Astrocyte of the spinal cord (primary cell): ENCODE measurements around the gene BAZ2B.
"Not testable (repeated sequence)": the region's sequence is repeated elsewhere in the genome, so short reads cannot be mapped to it uniquely, and the experiment has no call there.

Experiments
- DNase-seq: peaks from one replicate; pipeline ENCODE4 v3.0.0; 2011; ENCODE audit warnings: low read depth, low spot score
- H3K4me3 ChIP-seq: 2 replicates; pipeline ENCODE4 v1.5.1; 2011; ENCODE audit warnings: low read depth, mild to moderate bottlenecking, low read length, moderate library complexity
- in situ Hi-C: cut with HindIII; loops from 2 replicates; pipeline ENCODE4 v1.10.0; 2017; ENCODE audit warnings: low sequenced_read_pairs
- TF ChIP-seq, protein P1 (sequence below): IDR thresholded peaks from 2 replicates; pipeline ENCODE4 v1.5.1; 2012; ENCODE audit warnings: low read depth, mild to moderate bottlenecking, low read length, inconsistent platforms

Gene BAZ2B

GRCh38 chr2:159546716-159547430 lies 69.5 kb downstream of the BAZ2B start:
- no peak overlapping the region for H3K4me3 ChIP-seq
- in situ Hi-C loops, result no loop called here
- no peak for DNase-seq
- TF ChIP-seq, protein P1, sequence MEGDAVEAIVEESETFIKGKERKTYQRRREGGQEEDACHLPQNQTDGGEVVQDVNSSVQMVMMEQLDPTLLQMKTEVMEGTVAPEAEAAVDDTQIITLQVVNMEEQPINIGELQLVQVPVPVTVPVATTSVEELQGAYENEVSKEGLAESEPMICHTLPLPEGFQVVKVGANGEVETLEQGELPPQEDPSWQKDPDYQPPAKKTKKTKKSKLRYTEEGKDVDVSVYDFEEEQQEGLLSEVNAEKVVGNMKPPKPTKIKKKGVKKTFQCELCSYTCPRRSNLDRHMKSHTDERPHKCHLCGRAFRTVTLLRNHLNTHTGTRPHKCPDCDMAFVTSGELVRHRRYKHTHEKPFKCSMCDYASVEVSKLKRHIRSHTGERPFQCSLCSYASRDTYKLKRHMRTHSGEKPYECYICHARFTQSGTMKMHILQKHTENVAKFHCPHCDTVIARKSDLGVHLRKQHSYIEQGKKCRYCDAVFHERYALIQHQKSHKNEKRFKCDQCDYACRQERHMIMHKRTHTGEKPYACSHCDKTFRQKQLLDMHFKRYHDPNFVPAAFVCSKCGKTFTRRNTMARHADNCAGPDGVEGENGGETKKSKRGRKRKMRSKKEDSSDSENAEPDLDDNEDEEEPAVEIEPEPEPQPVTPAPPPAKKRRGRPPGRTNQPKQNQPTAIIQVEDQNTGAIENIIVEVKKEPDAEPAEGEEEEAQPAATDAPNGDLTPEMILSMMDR, result no peak

DNA sequence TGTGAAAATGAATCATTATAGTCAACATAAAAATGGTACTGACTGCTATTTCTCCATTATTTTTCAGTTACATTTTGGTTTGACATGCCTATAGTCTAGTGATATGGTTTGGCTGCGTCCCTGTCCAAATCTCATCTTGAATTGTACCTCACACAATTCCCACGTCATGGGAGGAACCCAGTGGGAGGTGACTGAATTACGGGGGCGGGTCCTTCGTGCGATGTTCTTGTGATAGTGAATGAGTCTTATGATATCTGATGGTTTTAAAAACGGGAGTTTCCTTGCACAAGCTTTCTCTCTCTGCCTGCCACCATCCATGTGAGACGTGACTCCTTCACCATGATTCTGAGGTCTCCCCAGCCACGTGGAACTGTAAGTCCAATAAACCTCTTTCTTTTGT lies 70.3 kb downstream of the BAZ2B start:
- TF ChIP-seq, protein P1, result no peak
- H3K4me3 ChIP-seq, result no peak overlapping the region
- no peak for DNase-seq
- in situ Hi-C loops, result no loop called here

GRCh38 chr2:159545085-159545484 lies 71.3 kb downstream of the BAZ2B start:
- DNase-seq, result no peak
- in situ Hi-C loops, result no loop called here
- TF ChIP-seq, protein P1, result no peak

DNA sequence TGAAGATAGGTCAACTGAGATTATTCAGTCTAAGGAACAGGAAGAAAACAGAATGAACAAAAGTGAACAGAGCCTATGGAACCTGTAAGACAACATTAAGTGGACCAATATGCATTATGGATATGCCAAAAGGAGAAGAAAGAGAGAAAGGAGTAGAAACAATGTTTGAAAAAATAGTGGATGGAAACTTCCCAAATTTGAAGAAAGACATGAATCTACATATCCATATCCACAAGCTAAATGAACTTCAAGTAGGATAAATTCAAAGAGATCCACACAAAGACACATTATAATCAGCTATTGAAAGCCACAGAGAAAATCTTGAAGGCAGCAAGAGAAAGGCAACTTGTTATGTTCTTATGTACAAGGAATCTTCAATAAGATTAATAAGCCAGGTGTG lies 74.2 kb downstream of the BAZ2B start:
- no peak overlapping the region for H3K4me3 ChIP-seq
- DNase-seq, result no peak
- TF ChIP-seq, protein P1, result no peak
- in situ Hi-C loops, result no loop called here

More at GRCh38 chr2:159545085-159545484, 71.3 kb downstream of the BAZ2B start:
- H3K4me3 ChIP-seq, result no peak overlapping the region

GRCh38 chr2:159539701-159540100 lies 76.6 kb downstream of the BAZ2B start:
- in situ Hi-C loops, result no loop called here
- no peak overlapping the region for H3K4me3 ChIP-seq
- TF ChIP-seq, protein P1, result no peak
- no peak for DNase-seq

- no peak overlapping the region for H3K4me3 ChIP-seq
- in situ Hi-C loops, result no loop called here
- no peak for DNase-seq
- TF ChIP-seq, protein P1, result no peak
Observed at GRCh38 chr2:159538801-159539200, 77.5 kb downstream of the BAZ2B start.

DNA sequence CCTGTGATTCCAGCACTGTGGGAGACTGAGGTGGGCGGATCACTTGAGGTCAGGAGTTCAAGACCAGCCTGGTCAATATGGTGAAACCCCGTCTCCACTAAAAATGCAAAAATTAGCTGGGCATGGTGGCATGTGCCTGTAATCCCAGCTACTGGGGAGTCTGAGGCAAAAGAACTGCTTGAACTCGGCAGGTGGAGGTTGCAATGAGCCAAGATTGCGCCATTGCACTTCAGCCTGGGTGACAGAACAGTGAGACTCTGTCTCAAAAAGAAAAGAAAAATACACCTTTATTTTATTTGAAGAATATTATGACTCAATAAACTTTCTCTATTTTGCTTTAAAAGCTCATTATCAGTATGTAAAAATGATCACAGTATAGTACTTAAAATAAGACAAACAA lies 81.1 kb downstream of the BAZ2B start:
- in situ Hi-C loops, result not testable (repeated sequence)

More for the DNA sequence above, 81.1 kb downstream of the BAZ2B start:
- not testable (repeated sequence) for DNase-seq, H3K4me3 ChIP-seq
